K562 (cell line): ENCODE results near the gene ABCC9.
"Not testable (repeated sequence)": the region's sequence is repeated elsewhere in the genome, so short reads cannot be mapped to it uniquely, and the experiment has no call there.

Experiments
- BCOR ChIP-seq: fragments of 450-650 bp; IDR thresholded peaks from 2 replicates; pipeline ENCODE4 v1.6.1; 2016
- CTCF ChIP-seq, 3 experiments: IDR thresholded peaks in 2 of 3; conservative IDR thresholded peaks in 1 of 3; 2 replicates each; pipeline ENCODE4 v1.5.1; 2011 to 2012; ENCODE audit warnings: low read length in 3 of 3, mild to moderate bottlenecking in 3 of 3, control low read depth in 2 of 3, improper control_type of control experiment in 1 of 3, inconsistent platforms in 1 of 3, low read depth in 1 of 3, mixed read lengths in 1 of 3, moderate library complexity in 1 of 3; ENCODE audit not compliant: insufficient read depth in 2 of 3
- ESRRA ChIP-seq: fragments of 450-650 bp; IDR thresholded peaks from 2 replicates; pipeline ENCODE4 v1.6.1; 2014; ENCODE audit warnings: low read depth, mild to moderate bottlenecking, moderate library complexity, borderline replicate concordance
- EZH2 ChIP-seq: IDR thresholded peaks from 2 replicates; pipeline ENCODE4 v1.6.1; 2012; ENCODE audit warnings: low read depth, mild to moderate bottlenecking, inconsistent platforms, low read length, borderline replicate concordance
- GABPB1 ChIP-seq: sonication (generic); formaldehyde crosslinking; IDR thresholded peaks from 2 replicates; pipeline ENCODE4 v1.8.0; 2022; ENCODE audit warnings: mild to moderate bottlenecking, missing genetic modification reagents
- HNRNPH1 ChIP-seq: fragments of 200-400 bp; formaldehyde crosslinking; optimal IDR thresholded peaks from 2 replicates; pipeline ENCODE3; 2017; ENCODE audit warnings: low read depth, mild to moderate bottlenecking, low read length, moderate library complexity
- SUPT5H ChIP-seq: fragments of 450-650 bp; IDR thresholded peaks from 2 replicates; pipeline ENCODE4 v1.6.1; 2016
- TRIM28 ChIP-seq: fragments of 450-650 bp; IDR thresholded peaks from 2 replicates; pipeline ENCODE4 v1.6.1; 2017
- YY1 ChIP-seq, 3 experiments: IDR thresholded peaks; 2 replicates each; pipeline ENCODE4 v1.6.1; 2011; ENCODE audit warnings: low read length in 2 of 3, mild to moderate bottlenecking in 2 of 3, moderate library complexity in 2 of 3, borderline replicate concordance in 1 of 3, control low read depth in 1 of 3, low read depth in 1 of 3; ENCODE audit not compliant: insufficient read depth in 3 of 3, insufficient replicate concordance in 2 of 3, control insufficient read depth in 1 of 3, insufficient read length in 1 of 3; ENCODE audit errors: extremely low read depth in 1 of 3
- ZNF431 ChIP-seq: sonication (generic); formaldehyde crosslinking; IDR thresholded peaks from 2 replicates; pipeline ENCODE4 v1.8.0; 2022; ENCODE audit warnings: mild to moderate bottlenecking, missing genetic modification reagents

GRCh38 chr12:21929972-21930371 is 11.3 kb downstream of the ABCC9 start:
- TF ChIP-seq ZNF431 (CRISPR knock-in tag); CTCF (IDR thresholded peaks at IDR 0.05 in 2 of 3, conservative IDR thresholded peaks at IDR 0.05 in 1 of 3; ENCODE audit: insufficient read depth in 2 of 3, low read depth in 1 of 3, low read length in 3 of 3); HNRNPH1; BCOR; GABPB1; ESRRA; EZH2; SUPT5H; TRIM28; YY1 (IDR thresholded peaks at IDR 0.05; ENCODE audit: borderline replicate concordance in 1 of 3, control insufficient read depth in 1 of 3, extremely low read depth in 1 of 3, insufficient read depth in 3 of 3, insufficient read length in 1 of 3, insufficient replicate concordance in 2 of 3, low read depth in 1 of 3, low read length in 2 of 3): not testable (repeated sequence)
